Activated CD4-positive, alpha-beta T cell treated with anti-CD3 and anti-CD28 coated beads for 36 hours (primary cell): ENCODE results near the gene RIGI. TPM values are rescaled to one million over a fixed set of nuclear protein-coding genes. Genes with fewer than 3 reads are reported as not detected.
"Not testable (repeated sequence)": the region's sequence is repeated elsewhere in the genome, so short reads cannot be mapped to it uniquely, and the experiment has no call there.

Experiments used
- ATAC-seq: fragments of 200-7000 bp; cut with Tn5 transposase; one replicate; pipeline ENCODE4 v1.10.0; 2021; ENCODE audit warnings: mild to moderate bottlenecking, moderate library complexity
- CTCF ChIA-PET: fragments of 350-600 bp; sonication (Branson Sonifier 250); formaldehyde crosslinking; loops from one replicate; lab custom pipeline; 2021; ENCODE audit warnings: antibody characterized with exemption; lab: Charles Lee
- POLR2A ChIA-PET: fragments of 350-600 bp; sonication (Branson Sonifier 250); formaldehyde crosslinking; loops from one replicate; lab custom pipeline; 2021; ENCODE audit warnings: antibody characterized with exemption, inconsistent platforms; lab: Charles Lee
- DNase-seq: peaks from one replicate; pipeline ENCODE4 v3.0.0-alpha.2; 2020
- H3K27ac Mint-ChIP-seq: one replicate; pipeline ENCODE4 v1.8.0; 2021; ENCODE audit warnings: mixed read lengths
- H3K27me3 Mint-ChIP-seq: one replicate; pipeline ENCODE4 v1.8.0; 2021; ENCODE audit warnings: mixed read lengths
- H3K36me3 Mint-ChIP-seq: one replicate; pipeline ENCODE4 v1.8.0; 2021; ENCODE audit warnings: low read depth, mixed read lengths
- H3K4me1 Mint-ChIP-seq: one replicate; pipeline ENCODE4 v1.8.0; 2021; ENCODE audit warnings: mixed read lengths
- H3K4me3 Mint-ChIP-seq: one replicate; pipeline ENCODE4 v1.8.0; 2021; ENCODE audit warnings: mild to moderate bottlenecking, moderate library complexity, mixed read lengths
- H3K9me3 Mint-ChIP-seq: one replicate; pipeline ENCODE4 v1.8.0; 2021; ENCODE audit warnings: low read depth, mixed read lengths
- intact Hi-C, 2 experiments: fragments of 100-400 bp; cut with DNase I in 1 of 2; cut with micrococcal nuclease in 1 of 2; formaldehyde crosslinking; loops; one replicate each; pipeline versions ENCODE4 v1.14.2 to v1.15.1; 2022 to 2024; cut with DNase I, micrococcal nuclease
- total RNA-seq, 2 experiments: library from RNA; stranded (reverse); gene quantifications; one replicate each; pipeline ENCODE4 v1.2.3, GENCODE V29; 2021

Gene RIGI
- total RNA-seq, 2 experiments from 2014 or later: 8.9 to 9.7 TPM

- ATAC-seq (no peak), DNase-seq (no peak)
- no peak overlapping the region for H3K27ac Mint-ChIP-seq
- peaks cover 5% of the 10 kb centered on the region for H3K36me3 Mint-ChIP-seq
- intact Hi-C loops: no loop called here
- H3K27me3 Mint-ChIP-seq: no peaks in the 10 kb centered on the region
- ChIA-PET POLR2A (no interaction called here), CTCF (interaction anchor here (0.6 to 1.4 kb wide), 5 partner anchors 8 to 434 kb away, joined by 3 to 6 read pairs (median 4); partner anchors contain the start of gene RIGI)
- no peaks in the 10 kb centered on the region for H3K9me3 Mint-ChIP-seq
- no peaks in the 10 kb centered on the region for H3K4me1 Mint-ChIP-seq
- no peak overlapping the region for H3K4me3 Mint-ChIP-seq
Observed at GRCh38 chr9:32533816-32534215, 7.8 kb upstream of the RIGI start.

DNA sequence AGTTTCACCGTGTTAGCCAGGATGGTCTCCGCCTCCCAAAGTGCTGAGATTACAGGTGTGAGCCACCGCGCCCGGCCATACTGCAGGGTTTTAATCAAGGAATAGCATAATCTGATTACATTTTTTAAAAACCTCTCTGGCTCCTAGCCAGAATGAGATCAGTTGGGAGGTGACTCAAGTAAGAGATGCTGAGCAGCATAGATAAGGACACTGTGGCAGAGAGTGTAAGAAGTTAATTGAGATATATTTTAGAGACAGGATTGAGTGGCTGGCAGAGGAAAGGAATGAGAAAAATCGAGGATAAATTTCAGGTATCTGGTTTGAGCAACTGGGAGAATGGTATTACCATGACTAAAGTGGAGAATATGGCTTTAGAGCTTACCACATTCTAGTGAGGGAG, 7.3 kb upstream of the RIGI start:
- H3K4me1 Mint-ChIP-seq: no peaks in the 10 kb centered on the region
- no peaks in the 10 kb centered on the region for H3K9me3 Mint-ChIP-seq
- no peak for ATAC-seq
- ChIA-PET POLR2A (no interaction called here), CTCF (interaction anchor here (1.1 to 1.4 kb wide), 3 partner anchors 11 to 154 kb away, joined by 4 to 6 read pairs (median 5); no protein-coding TSS in a partner anchor)
- H3K27me3 Mint-ChIP-seq: no peaks in the 10 kb centered on the region
- H3K4me3 Mint-ChIP-seq: no peak overlapping the region
- H3K36me3 Mint-ChIP-seq: peaks cover 5% of the 10 kb centered on the region
- no peak for DNase-seq
- H3K27ac Mint-ChIP-seq: no peak overlapping the region
- intact Hi-C loops: no loop called here

GRCh38 chr9:32526707-32527048, 682 bp upstream of the RIGI start:
- DNase-seq (no peak), ATAC-seq (no peak)
- H3K4me3 Mint-ChIP-seq: peak overlapping the region; percentile 80
- intact Hi-C loops: loop anchor here (1.0 to 10.0 kb wide), 7 partner anchors 24 to 638 kb away; partner anchors contain the start of genes ACO1 (in 2 of the 2), B4GALT1 (in 1 of the 2) and NDUFB6 (in 1 of the 2)
- H3K27me3 Mint-ChIP-seq: no peaks in the 10 kb centered on the region
- H3K27ac Mint-ChIP-seq: peak overlapping the region; percentile 90
- H3K36me3 Mint-ChIP-seq: peaks cover 19% of the 10 kb centered on the region
- H3K4me1 Mint-ChIP-seq: peaks cover 38% of the 10 kb centered on the region
- POLR2A ChIA-PET: interaction anchor here (0.6 to 1.5 kb wide), 5 partner anchors 18 to 498 kb away, joined by 3 to 9 read pairs (median 4); partner anchors contain the start of gene DNAJA1
- peaks cover 8% of the 10 kb centered on the region for H3K9me3 Mint-ChIP-seq
- CTCF ChIA-PET: interaction anchor here (0.6 to 4.1 kb wide), 13 partner anchors 8 to 147 kb away, joined by 3 to 41 read pairs (median 5); partner anchors contain the start of genes ACO1, NDUFB6, SMIM27 and TOPORS

DNA sequence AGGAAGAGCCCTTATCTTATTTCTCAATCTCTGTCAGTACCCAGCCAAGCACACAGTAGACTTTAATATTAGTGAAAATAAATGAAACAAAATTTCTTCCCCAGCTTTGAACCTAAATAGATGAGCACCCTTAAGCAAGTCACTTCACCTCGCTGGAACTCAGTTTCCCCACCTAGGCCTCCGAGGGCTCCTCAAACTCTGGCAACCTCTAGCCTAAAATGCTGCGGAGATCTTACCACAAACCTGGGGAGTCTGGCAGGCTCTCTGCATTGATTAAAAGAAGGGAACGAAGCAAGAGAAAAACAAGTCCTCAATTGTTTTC, 326 bp downstream of the RIGI start:
- Mint-ChIP-seq H3K4me3 (peak overlapping the region; percentile 80), H3K4me1 (peaks cover 41% of the 10 kb centered on the region), H3K27me3 (no peaks in the 10 kb centered on the region), H3K9me3 (peaks cover 8% of the 10 kb centered on the region), H3K36me3 (peaks cover 24% of the 10 kb centered on the region), H3K27ac (peak overlapping the region; percentile 90)
- ChIA-PET POLR2A (interaction anchor here (0.9 to 1.5 kb wide), 4 partner anchors 19 to 499 kb away, joined by 3 to 9 read pairs (median 4); partner anchors contain the start of gene DNAJA1), CTCF (interaction anchor here (0.7 to 4.1 kb wide), 12 partner anchors 9 to 507 kb away, joined by 3 to 41 read pairs (median 6); partner anchors contain the start of genes ACO1, NDUFB6, SMIM27 and TOPORS)
- intact Hi-C loops: loop anchor here (1.0 to 10.0 kb wide), 7 partner anchors 25 to 639 kb away; partner anchors contain the start of genes ACO1 (in 2 of the 2), B4GALT1 (in 1 of the 2) and NDUFB6 (in 1 of the 2)
- ATAC-seq: no peak
- no peak for DNase-seq

GRCh38 chr9:32524892-32525708, 896 bp downstream of the RIGI start:
- Mint-ChIP-seq H3K4me1 (peaks cover 41% of the 10 kb centered on the region), H3K36me3 (peaks cover 26% of the 10 kb centered on the region), H3K27ac (peak overlapping the region; percentile 90), H3K27me3 (no peaks in the 10 kb centered on the region), H3K4me3 (peak overlapping the region; percentile 80), H3K9me3 (peaks cover 8% of the 10 kb centered on the region)
- peak; percentile 50 for ATAC-seq
- CTCF ChIA-PET: interaction anchor here (0.6 to 4.1 kb wide), 13 partner anchors 8 to 492 kb away, joined by 3 to 41 read pairs (median 5); partner anchors contain the start of genes ACO1, NDUFB6, SMIM27 and TOPORS
- DNase-seq: peak; percentile 48
- intact Hi-C loops: loop anchor here in 1 of 2 experiments (10.0 kb wide), 1 partner anchor 640 kb away; the partner anchor contains the start of gene B4GALT1
- POLR2A ChIA-PET: interaction anchor here (0.8 to 1.5 kb wide), 4 partner anchors 20 to 25 kb away, joined by 3 to 9 read pairs (median 4); no protein-coding TSS in a partner anchor

DNA sequence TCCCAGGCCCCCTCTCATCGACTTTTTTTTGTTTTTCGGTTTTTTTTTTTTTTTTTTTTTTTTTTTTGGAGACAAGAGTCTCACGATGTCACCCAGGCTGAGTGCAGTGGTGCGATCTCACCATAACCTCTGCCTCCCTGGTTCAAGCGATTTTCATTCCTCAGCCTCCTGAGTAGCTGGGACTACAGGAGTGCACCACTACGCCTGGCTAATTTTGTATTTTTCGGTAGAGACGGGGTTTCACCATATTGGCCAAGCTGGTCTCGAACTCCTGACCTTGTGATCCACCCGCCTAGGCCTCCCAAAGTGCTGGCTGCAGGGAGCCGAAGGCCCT, 1.5 kb downstream of the RIGI start:
- Mint-ChIP-seq H3K4me1 (peaks cover 41% of the 10 kb centered on the region), H3K36me3 (peaks cover 26% of the 10 kb centered on the region), H3K4me3 (peak overlapping the region; percentile 80)
- not testable (repeated sequence) for H3K27me3 Mint-ChIP-seq, H3K9me3 Mint-ChIP-seq, H3K27ac Mint-ChIP-seq, DNase-seq, ATAC-seq
- intact Hi-C loops: loop anchor here in 1 of 2 experiments (10.0 kb wide), 1 partner anchor 640 kb away; the partner anchor contains the start of gene B4GALT1
- POLR2A ChIA-PET: interaction anchor here (0.8 kb wide), 1 partner anchor 26 kb away, joined by 3 read pairs; no protein-coding TSS in a partner anchor
- CTCF ChIA-PET: interaction anchor here (0.6 to 4.1 kb wide), 8 partner anchors 22 to 493 kb away, joined by 3 to 41 read pairs (median 4); partner anchors contain the start of genes NDUFB6, SMIM27 and TOPORS

GRCh38 chr9:32523910-32524309, 2.1 kb downstream of the RIGI start:
- Mint-ChIP-seq H3K27ac (no peak overlapping the region), H3K9me3 (peaks cover 8% of the 10 kb centered on the region), H3K27me3 (no peaks in the 10 kb centered on the region), H3K36me3 (peaks cover 26% of the 10 kb centered on the region), H3K4me3 (peak overlapping the region; percentile 80), H3K4me1 (peaks cover 41% of the 10 kb centered on the region)
- no peak for ATAC-seq
- DNase-seq: no peak
- POLR2A ChIA-PET: no interaction called here
- CTCF ChIA-PET: interaction anchor here (0.6 to 4.1 kb wide), 3 partner anchors 27 to 145 kb away, joined by 4 to 41 read pairs (median 25); partner anchors contain the start of genes SMIM27 and TOPORS
- intact Hi-C loops: loop anchor here in 1 of 2 experiments (10.0 kb wide), 1 partner anchor 641 kb away; the partner anchor contains the start of gene B4GALT1

DNA sequence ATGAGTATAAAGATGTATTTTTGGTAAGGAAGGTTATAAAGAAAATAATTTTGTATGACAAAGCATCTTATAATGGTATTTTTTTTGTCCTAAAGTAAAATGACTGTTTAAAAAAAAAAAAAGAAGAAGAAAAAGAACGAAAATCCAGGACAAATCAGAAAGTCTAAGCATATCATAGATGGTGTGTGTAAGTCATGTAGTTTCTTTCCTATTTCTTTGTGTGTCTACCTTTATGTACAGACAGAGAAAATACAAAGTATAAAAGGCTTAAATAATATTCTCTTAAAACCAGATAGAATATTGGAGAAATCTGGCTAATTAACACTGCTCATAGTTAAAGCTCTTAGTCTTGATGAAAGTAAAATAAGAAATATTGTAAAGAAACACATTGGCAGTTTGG, 7.7 kb downstream of the RIGI start:
- POLR2A ChIA-PET: no interaction called here
- Mint-ChIP-seq H3K9me3 (peaks cover 10% of the 10 kb centered on the region), H3K4me1 (peaks cover 29% of the 10 kb centered on the region), H3K4me3 (no peak overlapping the region), H3K36me3 (peaks cover 56% of the 10 kb centered on the region), H3K27me3 (no peaks in the 10 kb centered on the region), H3K27ac (no peak overlapping the region)
- intact Hi-C loops: no loop called here
- ATAC-seq (no peak), DNase-seq (no peak)
- CTCF ChIA-PET: no interaction called here

DNA sequence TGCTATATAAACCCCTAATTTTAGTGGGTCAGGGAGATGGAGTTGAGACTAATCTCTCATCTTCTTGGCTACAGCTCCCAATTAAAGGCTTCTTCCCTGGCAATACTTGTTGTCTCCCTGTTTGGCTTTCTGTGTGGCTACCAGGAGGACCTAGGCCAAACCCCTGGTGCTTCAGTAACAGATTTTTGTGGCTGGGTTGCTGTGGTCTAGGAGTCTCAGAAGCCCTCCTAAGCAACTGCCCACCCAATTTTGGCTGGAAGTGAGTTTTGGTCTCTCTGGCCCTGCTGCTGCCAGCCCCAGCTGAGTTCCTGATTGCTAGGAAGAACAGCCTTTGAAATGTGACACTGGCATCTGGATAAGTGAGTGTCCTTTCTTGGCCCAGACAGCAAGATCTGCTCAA, 9.8 kb downstream of the RIGI start:
- no peak for DNase-seq
- CTCF ChIA-PET: interaction anchor here (1.6 to 2.4 kb wide), 2 partner anchors 9 to 63 kb away, joined by 4 to 10 read pairs; partner anchors contain the start of gene RIGI

GRCh38 chr9:32508728-32509127, 17.3 kb downstream of the RIGI start:
- Mint-ChIP-seq H3K4me3 (no peak overlapping the region), H3K27me3 (no peaks in the 10 kb centered on the region), H3K27ac (no peak overlapping the region), H3K36me3 (peaks cover 9% of the 10 kb centered on the region), H3K9me3 (peaks cover 4% of the 10 kb centered on the region), H3K4me1 (peaks cover 42% of the 10 kb centered on the region)
- DNase-seq (no peak), ATAC-seq (no peak)
- intact Hi-C loops: no loop called here
- ChIA-PET POLR2A (no interaction called here), CTCF (no interaction called here)

More for the DNA sequence above, 9.8 kb downstream of the RIGI start:
- no peak for ATAC-seq
- peak overlapping the region; percentile 26 for H3K27ac Mint-ChIP-seq
- intact Hi-C loops: no loop called here
- H3K27me3 Mint-ChIP-seq: no peaks in the 10 kb centered on the region
- no peak overlapping the region for H3K4me3 Mint-ChIP-seq
- POLR2A ChIA-PET: no interaction called here
- peaks cover 41% of the 10 kb centered on the region for H3K36me3 Mint-ChIP-seq
- peaks cover 37% of the 10 kb centered on the region for H3K4me1 Mint-ChIP-seq
- peaks cover 6% of the 10 kb centered on the region for H3K9me3 Mint-ChIP-seq

- CTCF ChIA-PET: interaction anchor here (0.9 to 1.4 kb wide), 3 partner anchors 23 to 124 kb away, joined by 3 to 4 read pairs (median 3); partner anchors contain the start of gene RIGI
Observed at GRCh38 chr9:32503008-32503407, 23.0 kb downstream of the RIGI start.

More at GRCh38 chr9:32503008-32503407, 23.0 kb downstream of the RIGI start:
- H3K27ac Mint-ChIP-seq: no peak overlapping the region
- intact Hi-C loops: no loop called here
- DNase-seq (no peak), ATAC-seq (no peak)
- H3K9me3 Mint-ChIP-seq: no peaks in the 10 kb centered on the region
- peaks cover 15% of the 10 kb centered on the region for H3K36me3 Mint-ChIP-seq
- no peak overlapping the region for H3K4me3 Mint-ChIP-seq
- POLR2A ChIA-PET: no interaction called here
- H3K4me1 Mint-ChIP-seq: peaks cover 4% of the 10 kb centered on the region
- no peaks in the 10 kb centered on the region for H3K27me3 Mint-ChIP-seq
